PC-9 (cell line): ENCODE results near the gene SLC38A9. TPM values are rescaled to one million over a fixed set of nuclear protein-coding genes. Genes with fewer than 3 reads are reported as not detected.
A peak's percentile ranks its signal among the peaks of the same experiment; 100 is the strongest.

Source experiments
- BruUV-seq: library from RNA; stranded (reverse); fragments of 400-500 nt; replicated peaks from 2 replicates; lab custom pipeline; 2021; lab: Mats Ljungman, UMichigan
- CTCF ChIA-PET: fragments of 300-600 bp; sonication (Branson Sonifier 250); formaldehyde crosslinking; loops from one replicate; lab custom pipeline; 2022; ENCODE audit warnings: antibody characterized with exemption; lab: Charles Lee
- POLR2A ChIA-PET: fragments of 300-600 bp; sonication (Branson Sonifier 250); formaldehyde crosslinking; loops from one replicate; lab custom pipeline; 2022; ENCODE audit warnings: antibody characterized with exemption; ENCODE audit not compliant: unreplicated experiment; lab: Charles Lee
- DNase-seq, 2 experiments: peaks; one replicate each; pipeline versions ENCODE4 v3.0.0 to v3.0.0-alpha.2; 2015 to 2022; ENCODE audit warnings: mixed read lengths in 1 of 2
- H2AFZ ChIP-seq: fragments of 200-600 bp; sonication (generic); 2 replicates; pipeline ENCODE4 v1.8.1; 2017; ENCODE audit warnings: antibody characterized with exemption
- H3F3A ChIP-seq: fragments of 200-600 bp; sonication (generic); 2 replicates; pipeline ENCODE4 v1.8.1; 2017; ENCODE audit warnings: antibody characterized with exemption, mild to moderate bottlenecking, low read depth; ENCODE audit not compliant: insufficient read depth
- H3K27ac ChIP-seq: fragments of 200-600 bp; sonication (generic); 2 replicates; pipeline ENCODE4 v1.6.1; 2016; ENCODE audit warnings: mixed run types
- H3K27me3 ChIP-seq: fragments of 200-600 bp; sonication (generic); 2 replicates; pipeline ENCODE4 v1.6.1; 2016; ENCODE audit warnings: low read depth, mixed run types; ENCODE audit not compliant: insufficient read depth
- H3K36me3 ChIP-seq: fragments of 200-600 bp; sonication (generic); 2 replicates; pipeline ENCODE4 v1.6.1; 2016; ENCODE audit warnings: low read depth, mixed run types
- H3K4me1 ChIP-seq: fragments of 200-600 bp; sonication (generic); replicated peaks from 2 replicates; pipeline ENCODE4 v1.6.1; 2016; ENCODE audit warnings: mixed run types; ENCODE audit not compliant: insufficient read depth
- H3K4me2 ChIP-seq: fragments of 200-600 bp; sonication (generic); 2 replicates; pipeline ENCODE4 v1.6.1; 2017; ENCODE audit warnings: mixed run types
- H3K4me3 ChIP-seq: fragments of 200-600 bp; sonication (generic); 2 replicates; pipeline ENCODE4 v1.6.1; 2016; ENCODE audit warnings: mixed run types
- H3K79me2 ChIP-seq: fragments of 200-600 bp; sonication (generic); 2 replicates; pipeline ENCODE4 v1.6.1; 2017; ENCODE audit warnings: low read depth, mixed run types
- H3K9me2 ChIP-seq: fragments of 200-600 bp; sonication (generic); 2 replicates; pipeline ENCODE4 v1.8.1; 2017; ENCODE audit warnings: mild to moderate bottlenecking; ENCODE audit not compliant: insufficient read depth
- H3K9me3 ChIP-seq: fragments of 200-600 bp; sonication (generic); 2 replicates; pipeline ENCODE4 v1.8.1; 2016; ENCODE audit warnings: low read depth; ENCODE audit not compliant: insufficient read depth
- H4K20me1 ChIP-seq: fragments of 200-600 bp; sonication (generic); 2 replicates; pipeline ENCODE4 v1.8.1; 2017; ENCODE audit not compliant: insufficient read depth
- EZH2 ChIP-seq: fragments of 200-600 bp; sonication (generic); IDR thresholded peaks from 2 replicates; pipeline ENCODE4 v1.8.0; 2017; ENCODE audit warnings: antibody characterized with exemption, low read depth
- intact Hi-C: fragments of 100-400 bp; cut with micrococcal nuclease; formaldehyde crosslinking; loops from one replicate; pipeline ENCODE4 v1.10.0; 2022; ENCODE audit not compliant: unreplicated experiment
- total RNA-seq: library from RNA; stranded (reverse); gene quantifications from 2 replicates; pipeline ENCODE4 v1.2.3, GENCODE V29; 2021
- TF ChIP-seq, protein P1 (sequence below): fragments of 200-600 bp; sonication (generic); conservative IDR thresholded peaks from 2 replicates; pipeline ENCODE4 v1.6.1; 2017; ENCODE audit warnings: mixed run types, antibody characterized with exemption, mild to moderate bottlenecking, moderate library complexity

Gene SLC38A9
- total RNA-seq, 1 experiment from 2014 or later: 26.6 TPM

- H3K79me2 ChIP-seq: no peaks in the 10 kb centered on the region
- H2AFZ ChIP-seq: no peak overlapping the region
- H3K4me3 ChIP-seq: no peak overlapping the region
- no TSS peak for BruUV-seq
- CTCF ChIA-PET: interaction anchor here (0.6 to 1.4 kb wide), 5 partner anchors 94 to 518 kb away, joined by 3 to 10 read pairs (median 3); partner anchors contain the start of gene CDC20B
- peak in 1 of 2 experiments; percentile 51 for DNase-seq
- no peaks in the 10 kb centered on the region for H3K4me1 ChIP-seq
- no peaks in the 10 kb centered on the region for H3K27me3 ChIP-seq
- H3K9me3 ChIP-seq: no peaks in the 10 kb centered on the region; the same call in 1 of the 2 replicates
- H3K4me2 ChIP-seq: no peak overlapping the region
- H3K27ac ChIP-seq: no peak overlapping the region
- peaks cover 9% of the 10 kb centered on the region; the same call in 1 of the 2 replicates for H3F3A ChIP-seq
- TF ChIP-seq, protein P1, sequence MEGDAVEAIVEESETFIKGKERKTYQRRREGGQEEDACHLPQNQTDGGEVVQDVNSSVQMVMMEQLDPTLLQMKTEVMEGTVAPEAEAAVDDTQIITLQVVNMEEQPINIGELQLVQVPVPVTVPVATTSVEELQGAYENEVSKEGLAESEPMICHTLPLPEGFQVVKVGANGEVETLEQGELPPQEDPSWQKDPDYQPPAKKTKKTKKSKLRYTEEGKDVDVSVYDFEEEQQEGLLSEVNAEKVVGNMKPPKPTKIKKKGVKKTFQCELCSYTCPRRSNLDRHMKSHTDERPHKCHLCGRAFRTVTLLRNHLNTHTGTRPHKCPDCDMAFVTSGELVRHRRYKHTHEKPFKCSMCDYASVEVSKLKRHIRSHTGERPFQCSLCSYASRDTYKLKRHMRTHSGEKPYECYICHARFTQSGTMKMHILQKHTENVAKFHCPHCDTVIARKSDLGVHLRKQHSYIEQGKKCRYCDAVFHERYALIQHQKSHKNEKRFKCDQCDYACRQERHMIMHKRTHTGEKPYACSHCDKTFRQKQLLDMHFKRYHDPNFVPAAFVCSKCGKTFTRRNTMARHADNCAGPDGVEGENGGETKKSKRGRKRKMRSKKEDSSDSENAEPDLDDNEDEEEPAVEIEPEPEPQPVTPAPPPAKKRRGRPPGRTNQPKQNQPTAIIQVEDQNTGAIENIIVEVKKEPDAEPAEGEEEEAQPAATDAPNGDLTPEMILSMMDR: peak; percentile 80
- no peak for TF ChIP-seq EZH2
- no peaks in the 10 kb centered on the region for H4K20me1 ChIP-seq
- no peaks in the 10 kb centered on the region for H3K36me3 ChIP-seq
- H3K9me2 ChIP-seq: no peaks in the 10 kb centered on the region
- intact Hi-C loops: loop anchor here (1.0 to 10.0 kb wide), 4 partner anchors 159 to 519 kb away; partner anchors contain the start of genes CDC20B and PLPP1
- POLR2A ChIA-PET: interaction anchor here (0.6 kb wide), 1 partner anchor 91 kb away, joined by 5 read pairs; no protein-coding TSS in a partner anchor
Measured at GRCh38 chr5:55691265-55692105, 20.6 kb downstream of the SLC38A9 start.

DNA sequence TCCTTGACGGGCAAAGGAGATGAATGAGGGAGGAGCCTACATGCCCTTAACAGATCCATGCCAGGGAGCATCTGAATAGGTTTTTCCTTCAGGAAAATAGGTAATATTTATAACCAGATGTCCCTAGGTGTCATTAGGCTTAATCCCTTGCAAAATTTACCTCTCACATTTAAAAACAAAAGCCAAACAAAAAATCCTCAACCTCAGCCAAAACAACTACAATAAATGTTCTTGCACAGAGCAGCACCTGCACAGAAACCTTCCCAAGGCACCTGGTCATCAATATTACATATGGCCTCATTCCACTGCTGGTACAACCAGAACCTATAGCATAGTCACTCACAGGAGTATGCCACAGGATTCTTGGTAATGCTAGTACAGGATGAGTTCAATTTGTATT lies 30.1 kb downstream of the SLC38A9 start:
- no peaks in the 10 kb centered on the region for H3K4me1 ChIP-seq
- ChIA-PET POLR2A (no interaction called here), CTCF (no interaction called here)
- H3K9me2 ChIP-seq: no peaks in the 10 kb centered on the region
- H3K36me3 ChIP-seq: peaks cover 6% of the 10 kb centered on the region; the same call in 1 of the 2 replicates
- TF ChIP-seq EZH2: no peak
- TF ChIP-seq, protein P1: no peak
- H3K79me2 ChIP-seq: no peaks in the 10 kb centered on the region
- no peak overlapping the region for H3K4me2 ChIP-seq
- H4K20me1 ChIP-seq: no peaks in the 10 kb centered on the region
- H2AFZ ChIP-seq: no peak overlapping the region
- H3K4me3 ChIP-seq: no peak overlapping the region
- H3F3A ChIP-seq: 0 out of 2 replicates have a peak, but pooled peaks cover 4% of the 10 kb centered on the region
- H3K27ac ChIP-seq: no peak overlapping the region
- no TSS peak for BruUV-seq
- no peaks in the 10 kb centered on the region for H3K27me3 ChIP-seq
- no peaks in the 10 kb centered on the region for H3K9me3 ChIP-seq
- no peak for DNase-seq
- intact Hi-C loops: no loop called here

DNA sequence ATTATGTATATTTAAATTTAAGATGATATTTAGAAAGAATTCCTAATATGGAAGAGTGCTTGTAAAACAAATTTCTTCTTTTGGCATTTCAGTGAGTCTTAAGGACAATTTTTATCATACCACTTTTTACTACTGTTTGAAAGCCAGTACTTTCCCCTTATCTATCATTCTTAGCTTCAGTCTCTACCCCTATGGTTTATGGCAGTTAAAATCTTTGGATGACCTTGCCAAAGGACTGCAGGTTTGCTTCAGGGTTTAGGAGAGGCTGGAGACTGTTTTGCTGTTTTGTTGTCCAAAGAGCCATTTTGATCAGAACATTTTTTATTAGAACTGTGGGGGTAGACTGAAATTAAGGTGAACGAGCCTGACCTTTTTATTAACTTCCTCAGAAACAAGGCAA lies 30.8 kb downstream of the SLC38A9 start:
- Histone ChIP-seq H3K36me3 (peaks cover 6% of the 10 kb centered on the region; the same call in 1 of the 2 replicates), H3K9me2 (no peaks in the 10 kb centered on the region), H3K9me3 (no peaks in the 10 kb centered on the region), H3K4me1 (no peaks in the 10 kb centered on the region), H3K4me2 (no peak overlapping the region), H3K27me3 (no peaks in the 10 kb centered on the region), H3K27ac (no peak overlapping the region), H3F3A (0 out of 2 replicates have a peak, but pooled peaks cover 4% of the 10 kb centered on the region), H2AFZ (no peak overlapping the region), H3K79me2 (no peaks in the 10 kb centered on the region), H4K20me1 (no peaks in the 10 kb centered on the region), H3K4me3 (no peak overlapping the region)
- no peak for DNase-seq
- ChIA-PET CTCF (no interaction called here), POLR2A (no interaction called here)
- TF ChIP-seq, protein P1: no peak
- TF ChIP-seq EZH2: no peak
- BruUV-seq: no TSS peak
- intact Hi-C loops: no loop called here
